Activated T-cell treated with anti-CD3 and anti-CD28 coated beads, Interleukin-2, amount 50 U/mL, for 72 hours (primary cell): ENCODE data around the gene FOXM1. TPM values are rescaled to one million over a fixed set of nuclear protein-coding genes. Genes with fewer than 3 reads are reported as not detected.

ENCODE experiments used
- ATAC-seq, 2 donors: fragments of 150-1000 bp; cut with Tn5 transposase; replicated peaks in 1 of 2; 2 replicates each; pipeline ENCODE4 v1.10.0; 2021; ENCODE audit warnings: moderate library complexity in 2 of 2, mild to moderate bottlenecking in 1 of 2
- DNase-seq, 2 donors: peaks; one replicate each; pipeline ENCODE4 v3.0.0; 2021 to 2022; ENCODE audit warnings: mixed read lengths in 1 of 2
- H3K27ac Mint-ChIP-seq: one replicate; pipeline ENCODE4 v1.8.0; 2022; ENCODE audit warnings: mild to moderate bottlenecking, moderate library complexity, mixed read lengths
- H3K27me3 Mint-ChIP-seq: one replicate; pipeline ENCODE4 v1.8.0; 2022; ENCODE audit warnings: low read depth, mixed read lengths
- H3K36me3 Mint-ChIP-seq, 2 donors: one replicate each; pipeline ENCODE4 v1.8.0; 2022; ENCODE audit warnings: mixed read lengths in 2 of 2, mild to moderate bottlenecking in 1 of 2; ENCODE audit not compliant: insufficient read depth in 2 of 2
- H3K4me1 Mint-ChIP-seq: one replicate; pipeline ENCODE4 v1.8.0; 2022; ENCODE audit warnings: low read depth, mixed read lengths
- H3K4me3 Mint-ChIP-seq, 2 donors: one replicate each; pipeline ENCODE4 v1.8.0; 2022; ENCODE audit warnings: mild to moderate bottlenecking in 2 of 2, mixed read lengths in 2 of 2, moderate library complexity in 2 of 2
- H3K9me3 Mint-ChIP-seq, 2 donors: one replicate each; pipeline ENCODE4 v1.8.0; 2022; ENCODE audit warnings: mixed read lengths in 2 of 2
- total RNA-seq, 2 donors: library from RNA; stranded (reverse); gene quantifications; one replicate each; pipeline ENCODE4 v1.2.3, GENCODE V29; 2022

The FOXM1 gene
- total RNA-seq, 2 donors from 2014 or later = 109 to 119 TPM

DNA sequence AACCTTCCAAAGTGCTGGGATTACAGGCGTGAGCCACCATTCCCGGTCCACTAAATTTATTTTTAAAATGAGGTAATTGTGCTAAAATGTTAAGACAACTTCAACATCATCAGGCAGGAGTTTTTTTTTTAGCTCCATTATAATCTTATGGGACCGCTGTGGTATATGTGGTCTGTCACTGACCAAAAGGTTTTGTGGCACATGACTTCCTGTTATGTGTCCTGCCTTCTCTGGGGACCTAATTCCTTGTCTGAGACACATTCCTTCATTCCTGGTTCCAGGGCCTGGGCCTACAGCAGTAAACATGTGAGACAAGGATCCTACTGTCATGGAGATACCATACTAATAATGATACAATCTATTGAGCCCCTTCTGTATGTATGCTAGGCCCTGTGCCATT is 25.0 kb downstream of the FOXM1 start:
- H3K4me3 Mint-ChIP-seq = no peak overlapping the region
- no peaks in the 10 kb centered on the region for H3K4me1 Mint-ChIP-seq
- peaks cover 2 to 3% of the 10 kb centered on the region in 2 donors for H3K36me3 Mint-ChIP-seq
- no peaks in the 10 kb centered on the region for H3K27me3 Mint-ChIP-seq
- H3K9me3 Mint-ChIP-seq = no peaks in the 10 kb centered on the region
- ATAC-seq = no peak
- DNase-seq = no peak
- H3K27ac Mint-ChIP-seq = no peak overlapping the region

DNA sequence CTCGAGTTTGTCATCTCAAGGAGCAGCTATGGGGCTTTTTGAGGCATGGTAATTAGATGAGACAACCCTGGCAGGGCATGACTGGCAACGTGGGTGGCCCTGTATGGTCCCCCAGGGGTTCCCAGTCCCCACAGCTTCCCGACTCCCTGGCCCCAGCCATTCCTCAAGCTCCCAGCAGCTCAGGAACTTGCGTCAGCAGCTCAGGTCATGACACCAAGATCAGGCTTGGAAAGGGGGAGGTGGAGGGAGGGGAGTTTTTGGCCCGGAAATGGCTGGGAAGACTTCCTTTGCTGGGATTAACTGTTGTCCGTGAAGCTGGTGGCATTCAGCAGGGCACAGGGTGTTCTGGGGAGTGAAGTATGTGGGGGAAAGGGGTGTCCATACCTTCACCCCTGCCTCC is 31.7 kb downstream of the FOXM1 start:
- ATAC-seq (no peak), DNase-seq (no peak)
- no peaks in the 10 kb centered on the region for H3K9me3 Mint-ChIP-seq
- H3K27me3 Mint-ChIP-seq = no peaks in the 10 kb centered on the region
- H3K27ac Mint-ChIP-seq = no peak overlapping the region
- H3K36me3 Mint-ChIP-seq = peaks cover 2 to 5% of the 10 kb centered on the region in 2 donors
- no peak overlapping the region for H3K4me3 Mint-ChIP-seq
- no peaks in the 10 kb centered on the region for H3K4me1 Mint-ChIP-seq

DNA sequence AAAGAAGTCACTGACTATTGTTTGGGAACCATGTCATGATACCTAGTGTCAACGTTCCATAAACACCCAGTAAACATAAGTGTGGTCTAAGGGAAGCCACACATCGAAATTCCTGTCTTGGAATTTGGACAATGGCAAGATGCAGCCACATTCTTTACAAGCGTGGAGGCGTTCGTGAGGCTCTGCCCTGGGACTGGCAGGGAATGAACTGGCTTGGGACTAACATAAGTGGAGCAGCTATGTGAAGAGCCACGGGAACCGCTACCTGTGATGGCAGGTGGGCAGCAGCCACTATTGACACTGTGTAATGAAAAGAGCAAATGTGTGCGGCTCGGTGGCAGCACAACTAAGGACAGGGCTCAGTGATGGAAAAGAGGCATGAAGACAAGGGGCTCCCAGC is 32.2 kb downstream of the FOXM1 start:
- Mint-ChIP-seq H3K27me3 (no peaks in the 10 kb centered on the region), H3K4me1 (no peaks in the 10 kb centered on the region), H3K4me3 (no peak overlapping the region), H3K9me3 (no peaks in the 10 kb centered on the region), H3K27ac (no peak overlapping the region), H3K36me3 (peaks cover 2 to 7% of the 10 kb centered on the region in 2 donors)
- DNase-seq (no peak), ATAC-seq (no peak)

DNA sequence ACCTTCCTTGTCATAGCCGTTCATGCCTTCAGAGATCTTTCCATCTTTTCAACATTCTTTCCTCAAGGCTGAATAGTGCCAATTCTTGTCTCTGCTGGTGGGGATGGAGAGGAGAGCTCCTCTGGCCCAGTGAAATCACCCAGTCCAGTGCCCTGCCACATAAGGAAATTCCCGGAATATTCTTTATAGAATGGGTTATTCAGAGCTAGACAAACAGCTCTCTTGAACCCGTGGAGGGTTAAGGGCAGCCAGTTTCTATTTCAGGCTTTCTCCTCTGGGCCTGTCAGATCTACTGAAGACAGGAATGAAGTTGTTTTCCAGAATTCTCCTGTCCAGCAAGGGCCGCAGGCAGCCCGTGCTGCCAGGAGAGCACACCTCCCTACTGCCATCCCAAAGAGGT is 34.0 kb downstream of the FOXM1 start:
- peaks cover 2 to 8% of the 10 kb centered on the region in 2 donors for H3K36me3 Mint-ChIP-seq
- ATAC-seq = no peak

DNA sequence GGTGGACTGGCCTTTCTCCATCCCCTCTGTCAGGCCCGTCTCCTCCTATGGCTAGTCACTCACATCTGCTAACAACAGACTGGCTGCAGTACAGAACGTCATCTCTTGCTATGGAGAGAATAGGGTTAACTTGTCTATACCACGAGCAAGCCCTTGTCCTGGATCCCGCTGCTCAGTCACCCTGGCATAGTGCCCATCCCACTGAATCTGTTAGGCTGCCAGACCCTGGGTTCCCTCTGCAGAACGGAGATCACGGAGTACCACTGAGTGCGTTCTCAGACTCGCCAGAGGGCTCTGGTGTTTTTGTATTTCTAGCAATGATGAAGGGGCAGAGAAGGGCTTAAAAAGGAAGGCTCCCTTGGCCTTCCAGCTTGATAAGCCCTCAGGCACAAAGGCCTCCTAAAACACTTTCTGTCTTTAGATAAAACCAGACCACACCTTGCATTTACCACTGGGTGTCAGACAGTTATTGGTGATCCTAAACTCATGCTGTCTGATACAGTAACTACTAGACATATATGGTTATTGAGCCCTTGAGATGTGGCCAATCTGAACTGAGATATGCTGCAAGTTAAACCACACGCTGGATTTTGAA is 35.8 kb downstream of the FOXM1 start:
- H3K9me3 Mint-ChIP-seq = no peaks in the 10 kb centered on the region
- H3K4me3 Mint-ChIP-seq = no peak overlapping the region
- ATAC-seq = no peak
- no peak overlapping the region for H3K27ac Mint-ChIP-seq
- no peak for DNase-seq
- peaks cover 2 to 6% of the 10 kb centered on the region in 2 donors for H3K36me3 Mint-ChIP-seq
- no peaks in the 10 kb centered on the region for H3K4me1 Mint-ChIP-seq
- no peaks in the 10 kb centered on the region for H3K27me3 Mint-ChIP-seq

More for the DNA sequence above, 34.0 kb downstream of the FOXM1 start:
- H3K27me3 Mint-ChIP-seq = no peaks in the 10 kb centered on the region
- no peaks in the 10 kb centered on the region for H3K4me1 Mint-ChIP-seq
- H3K4me3 Mint-ChIP-seq = no peak overlapping the region
- H3K9me3 Mint-ChIP-seq = no peaks in the 10 kb centered on the region
- DNase-seq = no peak
- H3K27ac Mint-ChIP-seq = no peak overlapping the region

DNA sequence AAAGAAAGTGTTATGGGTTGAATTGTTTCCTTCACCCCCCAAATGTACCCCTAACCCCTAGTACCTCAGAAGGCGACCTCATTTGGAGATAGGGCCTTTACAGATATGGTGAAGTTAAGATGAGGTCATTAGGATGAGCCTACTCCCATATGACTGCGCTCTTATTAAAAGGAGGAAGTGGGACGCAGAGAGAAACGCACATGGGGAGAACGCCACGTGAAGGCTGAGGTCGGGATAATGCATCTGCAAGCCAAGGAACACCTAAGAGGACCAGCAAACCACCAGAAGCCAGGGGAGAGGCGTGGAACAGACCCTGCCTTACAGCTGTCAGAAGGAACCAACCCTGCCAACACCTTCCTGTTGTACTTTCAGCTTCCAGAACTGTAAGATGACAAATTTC is 40.4 kb downstream of the FOXM1 start:
- H3K4me1 Mint-ChIP-seq = no peaks in the 10 kb centered on the region
- no peak overlapping the region for H3K4me3 Mint-ChIP-seq
- DNase-seq (no peak), ATAC-seq (no peak)
- no peaks in the 10 kb centered on the region for H3K27me3 Mint-ChIP-seq
- no peak overlapping the region for H3K27ac Mint-ChIP-seq
- no peaks in the 10 kb centered on the region for H3K9me3 Mint-ChIP-seq
- H3K36me3 Mint-ChIP-seq = peaks cover 2 to 4% of the 10 kb centered on the region in 2 donors

DNA sequence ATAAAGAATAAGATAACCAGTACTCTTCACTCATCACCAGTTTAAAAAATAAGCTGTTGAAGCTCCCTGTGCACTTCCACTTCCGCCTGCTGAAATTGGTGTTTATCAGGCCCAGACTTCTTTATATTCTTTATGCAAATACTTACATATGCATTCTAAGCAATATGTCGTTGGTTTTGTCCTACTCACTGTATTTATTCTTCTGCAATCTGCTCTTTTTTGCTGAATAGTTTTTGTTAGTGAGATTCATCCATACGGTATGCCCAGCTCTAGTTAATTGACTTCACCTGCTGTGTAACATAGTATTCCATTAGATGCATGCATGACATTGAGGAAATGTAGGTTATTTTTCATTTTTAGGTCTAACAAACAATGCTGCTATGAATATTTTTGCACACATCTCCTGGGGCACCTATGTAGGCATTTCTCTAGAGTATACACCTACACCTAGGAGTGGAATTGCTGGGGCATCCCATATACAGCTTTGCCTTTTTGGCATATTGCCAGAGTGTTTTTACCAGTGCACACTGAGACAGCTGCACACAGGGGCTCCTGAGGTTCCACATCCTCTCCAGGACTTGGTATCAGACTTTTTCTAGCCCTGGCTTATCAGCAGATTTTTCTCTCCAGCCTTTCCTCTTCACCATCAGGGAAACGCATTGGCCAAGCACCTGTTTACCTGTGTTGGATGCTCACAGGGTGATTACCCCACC is 41.1 kb downstream of the FOXM1 start:
- Mint-ChIP-seq H3K9me3 (no peaks in the 10 kb centered on the region), H3K4me3 (no peak overlapping the region), H3K27me3 (no peaks in the 10 kb centered on the region), H3K36me3 (peaks cover 2 to 4% of the 10 kb centered on the region in 2 donors), H3K27ac (peak overlapping the region; percentile 22), H3K4me1 (no peaks in the 10 kb centered on the region)
- DNase-seq = no peak
- no peak for ATAC-seq

DNA sequence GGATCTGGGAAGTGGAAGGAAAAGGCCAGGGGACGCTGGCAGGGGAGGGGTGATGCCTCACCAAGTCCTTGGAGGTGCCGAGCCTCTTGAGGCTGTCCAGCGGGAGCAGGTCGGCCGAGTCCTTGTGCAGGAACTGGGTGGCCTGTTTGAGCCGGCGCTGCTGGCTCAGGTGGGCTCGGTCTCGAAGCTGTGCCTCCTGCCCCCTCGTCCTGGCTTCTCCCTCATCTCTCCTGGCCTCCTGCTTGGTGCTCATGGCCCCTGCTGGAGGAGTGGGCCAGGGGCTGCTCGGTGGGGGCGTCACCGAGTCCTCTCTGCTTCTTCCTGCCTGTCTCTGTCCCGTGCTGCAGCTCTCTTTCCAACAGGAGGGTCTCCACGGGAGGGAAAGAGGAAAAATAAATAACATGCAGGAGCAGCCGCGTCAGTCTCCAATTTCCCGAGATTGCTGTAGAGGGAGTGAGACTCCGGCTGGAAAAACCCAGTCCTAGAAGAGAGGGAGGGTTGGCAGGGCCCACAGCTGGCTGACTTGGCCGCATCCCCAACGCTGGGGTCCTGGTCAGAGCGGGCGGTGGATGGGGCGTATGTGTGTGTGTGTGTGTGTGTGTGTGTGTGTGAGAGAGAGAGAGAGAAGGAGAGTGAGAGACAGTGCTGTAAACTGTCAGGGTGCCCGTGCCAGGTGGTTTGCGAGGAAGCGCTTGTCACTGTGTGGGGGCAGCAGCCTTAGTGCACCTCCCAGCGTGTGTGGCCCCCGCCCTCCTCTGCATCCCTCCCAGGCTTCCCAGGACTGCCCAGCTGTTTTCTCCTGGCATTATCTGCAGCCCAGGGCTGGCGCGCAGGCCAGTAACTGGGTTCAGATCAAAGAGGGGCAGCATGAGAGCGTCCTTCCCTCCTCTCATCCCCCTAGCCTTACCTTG is 42.1 kb downstream of the FOXM1 start, which contains the start of gene NRIP2:
NRIP2 (minus strand) TSS at position 455 of the 911 bp plus-strand sequence; CDS start at position 403, 52 bp downstream.
- H3K9me3 Mint-ChIP-seq = no peaks in the 10 kb centered on the region
- H3K27ac Mint-ChIP-seq = peak within 1 kb of the TSS; percentile 22
- no peaks in the 10 kb centered on the region for H3K4me1 Mint-ChIP-seq
- peaks cover 2 to 3% of the 10 kb centered on the region in 2 donors for H3K36me3 Mint-ChIP-seq
- no peak within 1 kb of the TSS for H3K4me3 Mint-ChIP-seq
- DNase-seq (no peak), ATAC-seq (no peak)
- H3K27me3 Mint-ChIP-seq = no peaks in the 10 kb centered on the region

DNA sequence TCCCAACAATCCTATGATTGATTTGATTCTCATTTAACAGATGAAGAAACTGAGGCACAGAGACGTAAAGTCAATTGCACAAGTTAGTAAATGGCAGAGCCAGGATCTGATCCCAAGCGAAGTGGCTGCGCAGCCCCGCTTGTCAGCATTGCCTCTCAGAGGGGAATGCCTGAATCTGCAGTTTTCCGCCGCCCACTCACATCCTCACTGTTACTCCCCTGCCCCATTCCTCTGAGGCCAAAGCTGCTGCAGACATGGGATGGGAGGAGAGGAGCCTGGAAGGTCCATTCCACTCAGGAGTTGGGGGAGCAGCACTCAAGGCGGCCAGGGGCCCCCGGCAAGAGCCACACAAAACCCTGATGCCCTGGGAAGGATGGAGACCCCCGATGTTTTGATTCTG is 43.2 kb downstream of the FOXM1 start:
- Mint-ChIP-seq H3K27ac (no peak overlapping the region), H3K36me3 (peaks cover 2% of the 10 kb centered on the region in 2 donors), H3K4me3 (no peak overlapping the region), H3K4me1 (no peaks in the 10 kb centered on the region), H3K9me3 (no peaks in the 10 kb centered on the region), H3K27me3 (no peaks in the 10 kb centered on the region)
- DNase-seq (no peak), ATAC-seq (no peak)

DNA sequence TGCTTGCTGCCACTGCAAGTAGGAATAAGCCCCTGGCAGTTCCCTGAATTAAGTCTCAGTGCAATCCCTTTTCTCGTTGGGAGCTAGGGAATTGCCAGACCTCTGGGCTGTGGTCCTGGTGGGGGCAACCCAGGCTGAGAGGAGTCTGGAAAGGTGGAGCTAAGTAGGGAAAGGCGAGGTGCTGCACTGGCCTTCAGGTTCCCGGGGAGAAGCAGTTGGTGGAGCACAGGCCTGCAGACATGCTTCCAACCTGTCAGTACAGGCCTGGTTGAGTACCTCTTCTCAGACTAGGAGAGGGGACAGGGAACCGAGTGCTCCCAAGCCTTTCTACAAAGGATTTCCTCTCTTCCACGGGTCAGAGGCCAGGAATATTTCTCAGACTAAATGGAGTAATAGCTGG is 43.6 kb downstream of the FOXM1 start:
- Mint-ChIP-seq H3K36me3 (peaks cover 2% of the 10 kb centered on the region in 2 donors), H3K27me3 (no peaks in the 10 kb centered on the region), H3K27ac (no peak overlapping the region), H3K9me3 (no peaks in the 10 kb centered on the region), H3K4me3 (no peak overlapping the region), H3K4me1 (no peaks in the 10 kb centered on the region)
- ATAC-seq (no peak), DNase-seq (no peak)

DNA sequence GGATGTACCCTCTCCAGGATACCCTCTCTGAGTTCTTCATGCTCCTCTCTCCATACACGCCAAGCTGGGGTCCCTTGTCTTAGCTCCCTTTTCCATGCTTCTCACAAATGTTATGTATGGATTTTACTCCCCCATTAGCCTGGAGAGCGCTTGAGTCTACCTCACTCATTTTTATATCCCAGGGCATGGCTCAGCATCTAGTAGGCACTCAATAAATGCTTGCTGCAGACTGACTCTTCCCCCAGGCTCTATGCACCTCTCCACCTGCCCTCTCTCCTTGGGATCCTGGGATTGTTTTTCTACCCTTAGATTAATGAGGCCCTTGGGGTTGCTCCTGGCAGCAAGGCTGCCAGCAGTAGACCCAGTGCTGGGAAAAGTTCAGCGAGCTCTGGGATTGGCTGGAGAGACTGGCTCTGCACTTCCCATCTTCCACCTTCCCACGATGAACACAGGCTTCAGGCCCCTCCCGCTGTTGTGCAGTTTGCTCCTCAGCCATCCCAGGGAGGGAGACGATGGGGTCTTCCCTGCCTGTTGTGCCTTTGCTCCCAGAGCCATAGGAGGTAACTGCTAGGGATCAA is 44.3 kb downstream of the FOXM1 start:
- Mint-ChIP-seq H3K4me1 (no peaks in the 10 kb centered on the region), H3K27ac (peak overlapping the region; percentile 24), H3K9me3 (no peaks in the 10 kb centered on the region), H3K27me3 (no peaks in the 10 kb centered on the region), H3K36me3 (peaks cover 2% of the 10 kb centered on the region in 2 donors), H3K4me3 (no peak overlapping the region)
- no peak for ATAC-seq
- no peak for DNase-seq

DNA sequence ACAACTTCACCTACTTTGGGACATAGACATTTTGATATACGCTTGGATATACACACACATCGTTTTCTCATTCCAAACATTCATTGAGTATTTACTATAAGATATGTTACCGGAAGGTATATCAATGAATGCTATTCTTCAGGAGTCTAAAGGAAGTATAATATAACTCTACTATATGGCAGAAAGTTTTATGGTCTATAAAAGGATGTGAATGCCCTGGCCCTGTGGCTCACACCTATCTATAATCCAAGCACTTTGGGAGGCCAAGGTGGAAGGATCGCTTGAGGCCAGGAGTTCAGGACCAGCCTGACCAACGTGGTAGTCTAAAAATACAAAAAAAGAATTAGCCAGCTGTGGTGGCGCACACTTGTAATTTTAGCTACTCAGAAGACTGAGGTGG is 47.7 kb downstream of the FOXM1 start:
- Mint-ChIP-seq H3K4me1 (no peaks in the 10 kb centered on the region), H3K4me3 (no peak overlapping the region), H3K27me3 (no peaks in the 10 kb centered on the region), H3K9me3 (no peaks in the 10 kb centered on the region), H3K27ac (no peak overlapping the region), H3K36me3 (peaks cover 0 to 7% of the 10 kb centered on the region in 2 donors)
- DNase-seq = no peak
- no peak for ATAC-seq
